ENCODE results near the gene TEX9.
"Not testable (repeated sequence)": the region's sequence is repeated elsewhere in the genome, so short reads cannot be mapped to it uniquely, and the experiment has no call there.

TEX9 gene

GRCh38 chr15:56367156-56367555, 1.9 kb downstream of the TEX9 start:
- DNase-seq = no peak

GRCh38 chr15:56369234-56369633, 4.0 kb downstream of the TEX9 start:
- DNase-seq = no peak

- no peak for DNase-seq
These were observed 6.4 kb downstream of the TEX9 start for GRCh38 chr15:56371495-56372147.

- not testable (repeated sequence) for DNase-seq
These were observed 9.5 kb downstream of the TEX9 start for GRCh38 chr15:56374693-56375092.

GRCh38 chr15:56377822-56378221, 12.6 kb downstream of the TEX9 start:
- not testable (repeated sequence) for DNase-seq

- no peak for DNase-seq
These were observed 17.8 kb downstream of the TEX9 start for GRCh38 chr15:56383010-56383409.

- DNase-seq = no peak
These were observed 20.7 kb downstream of the TEX9 start for GRCh38 chr15:56385908-56386307.

- DNase-seq = no peak
These were observed 25.6 kb downstream of the TEX9 start for GRCh38 chr15:56390739-56391267.

- no peak for DNase-seq
These were observed 28.1 kb downstream of the TEX9 start for GRCh38 chr15:56393277-56393676.

- no peak for DNase-seq
These were observed 29.7 kb downstream of the TEX9 start for GRCh38 chr15:56394909-56395308.

GRCh38 chr15:56397325-56397724, 32.1 kb downstream of the TEX9 start:
- DNase-seq = not testable (repeated sequence)

GRCh38 chr15:56399209-56399608, 34.0 kb downstream of the TEX9 start:
- not testable (repeated sequence) for DNase-seq

- DNase-seq = no peak
These were observed 45.5 kb downstream of the TEX9 start for GRCh38 chr15:56410721-56411120.

GRCh38 chr15:56411122-56411749, 46.0 kb downstream of the TEX9 start:
- no peak for DNase-seq

GRCh38 chr15:56413114-56413733, 48.0 kb downstream of the TEX9 start:
- not testable (repeated sequence) for DNase-seq

GRCh38 chr15:56425276-56425675, 60.0 kb downstream of the TEX9 start:
- DNase-seq = no peak

- DNase-seq = no peak
These were observed 60.8 kb downstream of the TEX9 start for GRCh38 chr15:56425976-56426375.

- peak; percentile 70 to 77 for DNase-seq
These were observed 63.7 kb downstream of the TEX9 start for GRCh38 chr15:56428821-56429458.

GRCh38 chr15:56432304-56432703, 67.1 kb downstream of the TEX9 start:
- no peak for DNase-seq

- no peak for DNase-seq
These were observed 75.1 kb downstream of the TEX9 start for GRCh38 chr15:56440214-56440770.

GRCh38 chr15:56442354-56442753, 77.1 kb downstream of the TEX9 start:
- no peak for DNase-seq

- DNase-seq = no peak
These were observed 80.5 kb downstream of the TEX9 start for GRCh38 chr15:56445746-56446145.

GRCh38 chr15:56454836-56455235, 89.6 kb downstream of the TEX9 start:
- DNase-seq = no peak

Measured in Kasumi-1 (cell line).